Measurements from ENCODE around the gene SUFU.

DNA sequence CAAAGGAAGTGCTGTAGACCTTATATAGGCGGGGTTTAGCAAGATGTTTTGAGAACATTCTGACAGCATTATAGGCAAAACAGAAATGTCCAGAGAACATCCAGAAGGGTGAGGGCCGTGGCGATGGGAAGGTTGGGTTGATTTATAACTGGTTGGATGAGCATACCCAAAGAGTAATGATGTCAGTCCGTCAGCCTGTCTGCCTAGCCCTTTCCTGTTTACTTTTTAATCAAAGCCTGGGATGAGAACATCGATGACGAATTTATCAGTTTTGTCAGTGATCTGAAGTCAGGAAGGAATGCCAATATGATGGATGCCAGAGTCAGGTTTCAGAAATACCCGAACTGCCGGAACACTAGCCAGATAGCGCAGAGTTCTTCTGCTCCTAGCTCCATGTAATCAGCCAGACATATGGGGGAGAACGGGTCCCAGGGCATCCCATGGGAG is 106.7 kb downstream of the SUFU start:
- TF ChIP-seq POU5F1 (IDR thresholded peaks at IDR 0.05; ENCODE audit: low read depth, low read length), result no peak
- TF ChIP-seq, protein P1, sequence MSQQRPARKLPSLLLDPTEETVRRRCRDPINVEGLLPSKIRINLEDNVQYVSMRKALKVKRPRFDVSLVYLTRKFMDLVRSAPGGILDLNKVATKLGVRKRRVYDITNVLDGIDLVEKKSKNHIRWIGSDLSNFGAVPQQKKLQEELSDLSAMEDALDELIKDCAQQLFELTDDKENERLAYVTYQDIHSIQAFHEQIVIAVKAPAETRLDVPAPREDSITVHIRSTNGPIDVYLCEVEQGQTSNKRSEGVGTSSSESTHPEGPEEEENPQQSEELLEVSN (IDR thresholded peaks at IDR 0.05), result no peak
- TF ChIP-seq, protein P2, sequence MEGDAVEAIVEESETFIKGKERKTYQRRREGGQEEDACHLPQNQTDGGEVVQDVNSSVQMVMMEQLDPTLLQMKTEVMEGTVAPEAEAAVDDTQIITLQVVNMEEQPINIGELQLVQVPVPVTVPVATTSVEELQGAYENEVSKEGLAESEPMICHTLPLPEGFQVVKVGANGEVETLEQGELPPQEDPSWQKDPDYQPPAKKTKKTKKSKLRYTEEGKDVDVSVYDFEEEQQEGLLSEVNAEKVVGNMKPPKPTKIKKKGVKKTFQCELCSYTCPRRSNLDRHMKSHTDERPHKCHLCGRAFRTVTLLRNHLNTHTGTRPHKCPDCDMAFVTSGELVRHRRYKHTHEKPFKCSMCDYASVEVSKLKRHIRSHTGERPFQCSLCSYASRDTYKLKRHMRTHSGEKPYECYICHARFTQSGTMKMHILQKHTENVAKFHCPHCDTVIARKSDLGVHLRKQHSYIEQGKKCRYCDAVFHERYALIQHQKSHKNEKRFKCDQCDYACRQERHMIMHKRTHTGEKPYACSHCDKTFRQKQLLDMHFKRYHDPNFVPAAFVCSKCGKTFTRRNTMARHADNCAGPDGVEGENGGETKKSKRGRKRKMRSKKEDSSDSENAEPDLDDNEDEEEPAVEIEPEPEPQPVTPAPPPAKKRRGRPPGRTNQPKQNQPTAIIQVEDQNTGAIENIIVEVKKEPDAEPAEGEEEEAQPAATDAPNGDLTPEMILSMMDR (IDR thresholded peaks at IDR 0.05; ENCODE audit: control extremely low read depth in 1 of 3, insufficient read depth in 1 of 3, low read depth in 1 of 3, low read length in 3 of 3), result no peak
- TF ChIP-seq, protein P3, sequence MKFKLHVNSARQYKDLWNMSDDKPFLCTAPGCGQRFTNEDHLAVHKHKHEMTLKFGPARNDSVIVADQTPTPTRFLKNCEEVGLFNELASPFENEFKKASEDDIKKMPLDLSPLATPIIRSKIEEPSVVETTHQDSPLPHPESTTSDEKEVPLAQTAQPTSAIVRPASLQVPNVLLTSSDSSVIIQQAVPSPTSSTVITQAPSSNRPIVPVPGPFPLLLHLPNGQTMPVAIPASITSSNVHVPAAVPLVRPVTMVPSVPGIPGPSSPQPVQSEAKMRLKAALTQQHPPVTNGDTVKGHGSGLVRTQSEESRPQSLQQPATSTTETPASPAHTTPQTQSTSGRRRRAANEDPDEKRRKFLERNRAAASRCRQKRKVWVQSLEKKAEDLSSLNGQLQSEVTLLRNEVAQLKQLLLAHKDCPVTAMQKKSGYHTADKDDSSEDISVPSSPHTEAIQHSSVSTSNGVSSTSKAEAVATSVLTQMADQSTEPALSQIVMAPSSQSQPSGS (IDR thresholded peaks at IDR 0.05; ENCODE audit: low read length), result no peak
- TF ChIP-seq CHD2 (IDR thresholded peaks at IDR 0.05; ENCODE audit: low read length), result no peak
- no peak for TF ChIP-seq POLR2A (IDR thresholded peaks at IDR 0.05; ENCODE audit: control extremely low read depth in 1 of 2, low read depth in 2 of 2, low read length in 2 of 2)
- no peak for TF ChIP-seq SUZ12 (IDR thresholded peaks at IDR 0.05; ENCODE audit: low read length)
- TF ChIP-seq KDM4A (IDR thresholded peaks at IDR 0.05; ENCODE audit: low read depth, low read length, severe bottlenecking), result no peak
- TF ChIP-seq, protein P4, sequence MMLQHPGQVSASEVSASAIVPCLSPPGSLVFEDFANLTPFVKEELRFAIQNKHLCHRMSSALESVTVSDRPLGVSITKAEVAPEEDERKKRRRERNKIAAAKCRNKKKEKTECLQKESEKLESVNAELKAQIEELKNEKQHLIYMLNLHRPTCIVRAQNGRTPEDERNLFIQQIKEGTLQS (IDR thresholded peaks at IDR 0.05; ENCODE audit: insufficient read depth, low read depth, low read length), result no peak
- no peak for TF ChIP-seq HDAC2 (IDR thresholded peaks at IDR 0.05; ENCODE audit: borderline replicate concordance in 1 of 2, low read depth in 2 of 2, low read length in 2 of 2)

Data from H1 (cell line).